Choroid plexus epithelial cell (primary cell): ENCODE measurements around the gene TFDP3.

ENCODE experiments used
- DNase-seq: peaks from one replicate; pipeline ENCODE4 v3.0.0-alpha.2; 2010; ENCODE audit warnings: low read depth
- H3K4me3 ChIP-seq: 2 replicates; pipeline ENCODE4 v1.5.1; 2011; ENCODE audit warnings: low read depth, mild to moderate bottlenecking, control low read depth, low read length, moderate library complexity
- CTCF ChIP-seq: conservative IDR thresholded peaks from 2 replicates; pipeline ENCODE4 v1.5.1; 2011; ENCODE audit warnings: low read depth, mild to moderate bottlenecking, control low read depth, inconsistent platforms, low read length, moderate library complexity

The TFDP3 gene

GRCh38 chrX:133218329-133218728, at the start of gene TFDP3:
Gene TFDP3 (minus strand): TSS chrX:133218354. CDS start chrX:133218259, 95 bp downstream.
- no peak within 1 kb of the TSS for H3K4me3 ChIP-seq
- TF ChIP-seq CTCF: no peak
- no peak for DNase-seq

GRCh38 chrX:133267621-133268020, 49.5 kb upstream of the TFDP3 start:
- TF ChIP-seq CTCF: no peak
- no peak for DNase-seq
- H3K4me3 ChIP-seq: no peak overlapping the region

GRCh38 chrX:133265331-133265730, 47.2 kb upstream of the TFDP3 start:
- no peak for TF ChIP-seq CTCF
- H3K4me3 ChIP-seq: peak overlapping the region; percentile 11
- peak; percentile 47 for DNase-seq

GRCh38 chrX:133258481-133258880, 40.3 kb upstream of the TFDP3 start:
- DNase-seq: peak; percentile 26
- no peak for TF ChIP-seq CTCF
- H3K4me3 ChIP-seq: no peak overlapping the region

GRCh38 chrX:133254666-133255065, 36.5 kb upstream of the TFDP3 start:
- no peak overlapping the region for H3K4me3 ChIP-seq
- peak; percentile 58 for DNase-seq
- no peak for TF ChIP-seq CTCF

- H3K4me3 ChIP-seq: no peak overlapping the region
- TF ChIP-seq CTCF: no peak
- no peak for DNase-seq
These were observed 33.0 kb upstream of the TFDP3 start for GRCh38 chrX:133251204-133251603.

GRCh38 chrX:133250184-133251100, 32.3 kb upstream of the TFDP3 start:
- no peak for TF ChIP-seq CTCF
- peak; percentile 33 for DNase-seq
- H3K4me3 ChIP-seq: no peak overlapping the region
